IMR-90 (cell line): ENCODE results near the gene MNT. TPM values are rescaled to one million over a fixed set of nuclear protein-coding genes. Genes with fewer than 3 reads are reported as not detected.

Experiments used
- ATAC-seq: fragments of 200-7000 bp; cut with Tn5 transposase; 2 replicates; pipeline ENCODE4 v1.9.1; 2020; ENCODE audit warnings: low read depth, mild to moderate bottlenecking, moderate library complexity
- BruUV-seq: library from RNA; stranded (reverse); fragments of 400-500 nt; replicated peaks from 2 replicates; lab custom pipeline; 2021; lab: Mats Ljungman, UMichigan
- CTCF ChIA-PET: fragments of 300-600 bp; formaldehyde crosslinking; extraction: SDS; loops from one replicate; lab custom pipeline; 2021; ENCODE audit warnings: antibody characterized with exemption; lab: Yijun Ruan, JAX
- POLR2A ChIA-PET: fragments of 300-600 bp; sonication (Branson Sonifier 250); formaldehyde crosslinking; loops from one replicate; lab custom pipeline; 2022; ENCODE audit warnings: antibody characterized with exemption; ENCODE audit not compliant: unreplicated experiment; lab: Charles Lee
- DNase-seq: peaks from one replicate; pipeline ENCODE4 v3.0.0; 2013
- H2AFZ ChIP-seq: replicated peaks from 2 replicates; pipeline ENCODE3; 2013; ENCODE audit warnings: low read length, mild to moderate bottlenecking; ENCODE audit not compliant: poor library complexity
- H2AK5ac ChIP-seq: 2 replicates; pipeline ENCODE4 v1.6.1; 2013; ENCODE audit warnings: low read depth, low read length, inconsistent platforms
- H2AK9ac ChIP-seq: replicated peaks from 2 replicates; pipeline ENCODE3; 2013; ENCODE audit warnings: mild to moderate bottlenecking, low read depth, low read length, moderate library complexity; ENCODE audit not compliant: poor library complexity
- H2BK120ac ChIP-seq: 2 replicates; pipeline ENCODE4 v1.6.1; 2013; ENCODE audit warnings: low read depth, low read length, inconsistent platforms
- H2BK15ac ChIP-seq: 3 replicates; pipeline ENCODE4 v1.6.1; 2013; ENCODE audit warnings: low read depth, low read length, inconsistent platforms
- H2BK20ac ChIP-seq: 2 replicates; pipeline ENCODE4 v1.6.1; 2013; ENCODE audit warnings: low read depth, mild to moderate bottlenecking, inconsistent platforms, low read length, moderate library complexity
- H2BK5ac ChIP-seq: 2 replicates; pipeline ENCODE4 v1.6.1; 2013; ENCODE audit warnings: mild to moderate bottlenecking, low read depth, low read length, inconsistent platforms; ENCODE audit not compliant: poor library complexity, severe bottlenecking
- H3K14ac ChIP-seq: replicated peaks from 2 replicates; pipeline ENCODE4 v1.6.1; 2013; ENCODE audit warnings: low read depth, low read length, inconsistent platforms
- H3K18ac ChIP-seq: 2 replicates; pipeline ENCODE4 v1.6.1; 2013; ENCODE audit warnings: low read depth, low read length, control low read depth
- H3K23ac ChIP-seq: 2 replicates; pipeline ENCODE4 v1.6.1; 2013; ENCODE audit warnings: low read depth, low read length, inconsistent platforms
- H3K27ac ChIP-seq: 2 replicates; pipeline ENCODE4 v1.5.1; 2013; ENCODE audit warnings: mild to moderate bottlenecking, control low read depth, low read length; ENCODE audit not compliant: insufficient read depth
- H3K27me3 ChIP-seq: 2 replicates; pipeline ENCODE4 v1.6.1; 2013; ENCODE audit warnings: low read length; ENCODE audit not compliant: control insufficient read depth, insufficient read depth
- H3K36me3 ChIP-seq: 2 replicates; pipeline ENCODE4 v1.6.1; 2013; ENCODE audit warnings: low read length, mixed read lengths; ENCODE audit not compliant: control insufficient read depth, insufficient read depth
- H3K4ac ChIP-seq: 2 replicates; pipeline ENCODE4 v1.6.1; 2013; ENCODE audit warnings: low read depth, low read length, inconsistent platforms
- H3K4me1 ChIP-seq: 2 replicates; pipeline ENCODE4 v1.6.1; 2013; ENCODE audit warnings: low read length, mixed read lengths; ENCODE audit not compliant: control insufficient read depth, insufficient read depth
- H3K4me2 ChIP-seq: 2 replicates; pipeline ENCODE4 v1.6.1; 2013; ENCODE audit warnings: low read depth, mild to moderate bottlenecking, control low read depth, low read length, moderate library complexity
- H3K4me3 ChIP-seq: 2 replicates; pipeline ENCODE4 v1.5.1; 2013; ENCODE audit warnings: low read depth, mild to moderate bottlenecking, control low read depth, low read length, moderate library complexity; ENCODE audit not compliant: insufficient read depth
- H3K56ac ChIP-seq: 2 replicates; pipeline ENCODE4 v1.6.1; 2013; ENCODE audit warnings: low read length, inconsistent platforms; ENCODE audit not compliant: insufficient read depth; ENCODE audit errors: extremely low read depth
- H3K79me1 ChIP-seq, 2 experiments: 2 replicates each; pipeline ENCODE4 v1.6.1; 2013; ENCODE audit warnings: low read length in 2 of 2, inconsistent platforms in 1 of 2, low read depth in 1 of 2
- H3K9ac ChIP-seq: 2 replicates; pipeline ENCODE4 v1.6.1; 2013; ENCODE audit warnings: low read depth, low read length, control low read depth
- H3K9me1 ChIP-seq: 2 replicates; pipeline ENCODE4 v1.6.1; 2013; ENCODE audit warnings: low read length, inconsistent platforms; ENCODE audit not compliant: insufficient read depth
- H3K9me3 ChIP-seq: 2 replicates; pipeline ENCODE4 v1.6.1; 2013; ENCODE audit warnings: low read length; ENCODE audit not compliant: control insufficient read depth, insufficient read depth
- H4K20me1 ChIP-seq: 2 replicates; pipeline ENCODE4 v1.6.1; 2013; ENCODE audit warnings: low read length, inconsistent platforms; ENCODE audit not compliant: insufficient read depth
- H4K5ac ChIP-seq: 2 replicates; pipeline ENCODE4 v1.6.1; 2013; ENCODE audit warnings: mild to moderate bottlenecking, low read depth, low read length, control low read depth
- H4K8ac ChIP-seq, 2 experiments: 2 replicates each; pipeline ENCODE4 v1.6.1; 2013; ENCODE audit warnings: low read depth in 2 of 2, low read length in 2 of 2, control low read depth in 1 of 2, inconsistent platforms in 1 of 2
- H4K91ac ChIP-seq: 2 replicates; pipeline ENCODE4 v1.6.1; 2013; ENCODE audit warnings: low read depth, low read length, inconsistent platforms; ENCODE audit not compliant: insufficient read depth
- BHLHE40 ChIP-seq: fragments of 150-350 bp; IDR thresholded peaks from 2 replicates; pipeline ENCODE4 v1.6.1; 2016; ENCODE audit warnings: mild to moderate bottlenecking, low read depth, low read length
- CHD1 ChIP-seq: IDR thresholded peaks from 2 replicates; pipeline ENCODE4 v1.6.1; 2012; ENCODE audit warnings: low read depth, low read length, improper control_type of control experiment
- CTCF ChIP-seq: conservative IDR thresholded peaks from 2 replicates; pipeline ENCODE4 v1.5.1; 2012; ENCODE audit warnings: mild to moderate bottlenecking, low read depth, low read length, improper control_type of control experiment
- MAFK ChIP-seq: IDR thresholded peaks from 2 replicates; pipeline ENCODE4 v1.6.1; 2012; ENCODE audit warnings: low read depth, low read length, improper control_type of control experiment
- MAZ ChIP-seq: IDR thresholded peaks from 2 replicates; pipeline ENCODE4 v1.6.1; 2012; ENCODE audit warnings: low read depth, mild to moderate bottlenecking, low read length, improper control_type of control experiment, moderate library complexity, borderline replicate concordance
- MXI1 ChIP-seq: IDR thresholded peaks from 2 replicates; pipeline ENCODE4 v1.6.1; 2012; ENCODE audit warnings: low read depth, mild to moderate bottlenecking, low read length, moderate library complexity, borderline replicate concordance
- RCOR1 ChIP-seq: IDR thresholded peaks from 2 replicates; pipeline ENCODE4 v1.6.1; 2012; ENCODE audit warnings: mild to moderate bottlenecking, low read length, improper control_type of control experiment; ENCODE audit not compliant: insufficient replicate concordance
- SMC3 ChIP-seq: fragments of 150-350 bp; IDR thresholded peaks from 2 replicates; pipeline ENCODE4 v1.6.1; 2016; ENCODE audit warnings: low read depth, mild to moderate bottlenecking, antibody characterized with exemption, low read length, moderate library complexity
- WGBS, 2 experiments: methylation state at CpG; one replicate each; pipeline versions ENCODE4 v1.1.5 to v1.1.7; 2013; ENCODE audit warnings: missing lambda C conversion rate in 2 of 2; ENCODE audit not compliant: insufficient read length in 1 of 2; ENCODE audit errors: extremely low coverage in 2 of 2; 5-methylcytosine and 5-hydroxymethylcytosine counted together
- dilution Hi-C: fragments of 300-500 bp; cut with HindIII; formaldehyde crosslinking; loops from one replicate; pipeline ENCODE4 v1.14.3; 2018; ENCODE audit warnings: low sequenced_read_pairs; ENCODE audit not compliant: unreplicated experiment
- in situ Hi-C: fragments of 300-500 bp; cut with MboI; formaldehyde crosslinking; loops from 3 replicates; pipeline ENCODE4 v1.14.3; 2019; ENCODE audit warnings: low sequenced_read_pairs, inconsistent platforms, mixed read lengths
- intact Hi-C: fragments of 100-400 bp; cut with micrococcal nuclease; formaldehyde crosslinking; loops from 2 replicates; pipeline ENCODE4 v1.10.0; 2022
- polyA plus RNA-seq, 3 experiments: library from polyadenylated mRNA; depleted of rRNA; stranded (reverse); fragments of >200 nt; gene quantifications; 2 replicates each; pipeline ENCODE4 v1.2.3, GENCODE V29; 2012; ENCODE audit warnings: low replicate concordance in 1 of 3
- total RNA-seq: library from RNA; depleted of rRNA; stranded (reverse); fragments of >200 nt; gene quantifications from 2 replicates; pipeline ENCODE4 v1.2.3, GENCODE V29; 2012
- TF ChIP-seq, protein P1 (sequence below): fragments of 150-350 bp; IDR thresholded peaks from 2 replicates; pipeline ENCODE4 v1.6.1; 2017; ENCODE audit warnings: mild to moderate bottlenecking, antibody characterized with exemption, low read length, low read depth

The MNT gene
- total and polyA plus RNA-seq, 2 of the 4 experiments (the other 2 are of a cell fraction), result 1.4 to 8.3 TPM

DNA sequence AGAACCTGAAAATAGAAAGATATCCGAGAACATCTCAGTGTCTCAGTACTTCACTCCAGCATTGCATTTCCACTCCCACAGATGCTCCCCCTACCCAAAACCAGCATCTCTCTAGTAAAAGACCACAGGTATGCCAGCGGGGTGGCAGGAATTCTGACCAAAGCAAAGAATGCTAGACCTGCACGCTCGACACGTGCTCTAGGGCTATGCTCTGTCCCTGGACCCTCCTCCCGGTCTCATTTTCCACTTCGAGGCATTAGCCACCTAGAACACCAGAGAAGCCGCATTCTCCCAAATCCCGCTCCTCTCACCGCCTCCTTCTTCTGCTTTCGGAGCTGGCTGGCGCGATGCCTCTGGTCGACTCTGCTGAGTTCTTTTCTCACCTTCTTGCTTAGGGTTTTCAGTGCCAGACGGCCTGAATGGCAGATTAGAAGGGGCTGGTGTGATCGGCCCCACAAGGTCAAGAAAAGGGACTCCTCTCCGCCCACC lies 65.1 kb downstream of the MNT start:
- H3K4me1 ChIP-seq, result peaks cover 11% of the 10 kb centered on the region
- H3K4ac ChIP-seq, result peak overlapping the region; percentile 92
- 44% methylated on average over 1 of the region's 17 CpGs; no CpG with 5 or more reads in 1 of the 2 experiments for WGBS, 2 experiments
- ChIA-PET POLR2A (no interaction called here), CTCF (interaction anchor here (0.8 to 1.4 kb wide), 3 partner anchors 12 to 283 kb away, joined by 3 to 4 read pairs (median 3); partner anchors contain the start of gene HIC1)
- H2BK120ac ChIP-seq, result no peak overlapping the region
- peak overlapping the region; percentile 90 to 100 for H4K8ac ChIP-seq
- H4K91ac ChIP-seq, result peak overlapping the region; percentile 87
- peak overlapping the region; percentile 99 for H2AK5ac ChIP-seq
- no peak overlapping the region for H3K18ac ChIP-seq
- H2AFZ ChIP-seq, result peak overlapping the region; percentile 98
- H3K9ac ChIP-seq, result peak overlapping the region; percentile 97
- in situ Hi-C loops (no loop called here), intact Hi-C loops (loop anchor here (5.0 kb wide), 1 partner anchor 283 kb away; no protein-coding TSS in a partner anchor), dilution Hi-C loops (no loop called here)
- peak overlapping the region; percentile 78 for H2BK5ac ChIP-seq
- H4K20me1 ChIP-seq, result peaks cover 15% of the 10 kb centered on the region
- H2BK15ac ChIP-seq, result peak overlapping the region; percentile 39; the same call in 1 of the 3 replicates
- H3K23ac ChIP-seq, result peak overlapping the region; percentile 94
- peaks cover 25% of the 10 kb centered on the region for H3K36me3 ChIP-seq
- peak overlapping the region; percentile 86 for H3K56ac ChIP-seq
- H3K27ac ChIP-seq, result peak overlapping the region; percentile 84
- no peak overlapping the region for H2BK20ac ChIP-seq
- ATAC-seq (no peak), DNase-seq (no peak)
- TF ChIP-seq, protein P1, sequence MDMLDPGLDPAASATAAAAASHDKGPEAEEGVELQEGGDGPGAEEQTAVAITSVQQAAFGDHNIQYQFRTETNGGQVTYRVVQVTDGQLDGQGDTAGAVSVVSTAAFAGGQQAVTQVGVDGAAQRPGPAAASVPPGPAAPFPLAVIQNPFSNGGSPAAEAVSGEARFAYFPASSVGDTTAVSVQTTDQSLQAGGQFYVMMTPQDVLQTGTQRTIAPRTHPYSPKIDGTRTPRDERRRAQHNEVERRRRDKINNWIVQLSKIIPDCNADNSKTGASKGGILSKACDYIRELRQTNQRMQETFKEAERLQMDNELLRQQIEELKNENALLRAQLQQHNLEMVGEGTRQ, result no peak
- no peak for TF ChIP-seq MAFK
- TF ChIP-seq MAZ, result no peak
- TF ChIP-seq CHD1, result no peak
- TF ChIP-seq BHLHE40, result no peak
- TF ChIP-seq SMC3, result no peak
- no peak for TF ChIP-seq MXI1
- TF ChIP-seq RCOR1, result no peak
- TF ChIP-seq CTCF, result no peak
- peak overlapping the region; percentile 65 for H3K4me3 ChIP-seq
- peaks cover 39 to 64% of the 10 kb centered on the region in 2 experiments for H3K79me1 ChIP-seq
- H3K14ac ChIP-seq, result peak overlapping the region; percentile 86
- no peaks in the 10 kb centered on the region for H3K9me3 ChIP-seq
- no TSS peak for BruUV-seq
- peak overlapping the region; percentile 98 for H2AK9ac ChIP-seq
- peak overlapping the region; percentile 63 for H4K5ac ChIP-seq
- H3K9me1 ChIP-seq, result peaks cover 9% of the 10 kb centered on the region; the same call in 1 of the 2 replicates
- peak overlapping the region; percentile 96 for H3K4me2 ChIP-seq
- no peaks in the 10 kb centered on the region for H3K27me3 ChIP-seq
